ENCODE results near the gene SYNGR4.

DNA sequence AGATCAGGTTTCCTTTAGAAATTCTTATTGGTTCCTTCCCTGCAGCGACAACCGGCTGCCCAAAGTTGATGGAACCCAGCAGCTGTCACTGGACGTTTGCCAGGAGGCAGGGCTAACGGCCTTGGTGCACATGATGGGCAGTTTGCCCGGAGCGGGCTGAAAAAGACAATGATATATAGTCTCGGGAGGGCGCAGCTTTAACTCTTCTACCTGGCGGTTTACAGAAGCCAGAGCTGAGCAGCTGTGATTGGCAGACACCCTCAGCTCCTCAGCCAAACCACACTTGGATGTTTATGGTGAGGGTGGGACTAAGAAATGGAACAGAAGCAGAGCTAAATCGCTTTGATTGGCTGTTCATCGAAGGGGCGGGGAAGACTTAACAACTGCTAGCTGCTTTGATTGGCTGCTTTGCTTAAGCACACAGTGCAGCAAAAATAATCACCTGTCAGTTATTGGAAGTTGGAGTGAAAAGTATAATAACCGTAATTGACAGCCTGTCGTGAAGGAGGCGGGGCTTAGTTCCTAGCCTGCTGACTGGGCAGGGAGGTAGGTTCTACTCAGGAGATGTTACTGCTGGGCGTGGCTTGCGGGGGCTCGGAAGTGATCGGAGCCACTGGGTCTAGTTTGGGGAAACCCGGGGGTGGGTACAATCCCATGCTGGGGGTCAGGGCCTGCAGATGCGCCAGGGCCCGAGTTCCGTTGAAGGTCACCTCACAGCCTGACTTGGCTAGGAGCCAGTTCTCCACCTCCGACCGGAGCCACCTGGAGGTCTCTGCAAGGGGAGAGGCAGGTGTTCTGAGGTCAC is 31.3 kb upstream of the SYNGR4 start:
- TF ChIP-seq GATA2 (IDR thresholded peaks at IDR 0.05; ENCODE audit: low read depth, low read length) (no peak), GATA3 (IDR thresholded peaks at IDR 0.05; ENCODE audit: low read depth, low read length) (no peak)

All from SH-SY5Y (cell line).